Stimulated activated CD8-positive, alpha-beta memory T cell treated with anti-CD3 and anti-CD28 coated beads, Interleukin-7, amount 100 ng/mL, for 1 hour (primary cell): ENCODE data around the gene PLBD2.

ENCODE experiments used
- DNase-seq, 2 donors: peaks; one replicate each; pipeline ENCODE4 v3.0.0-alpha.2; 2020; ENCODE audit warnings: low read depth in 2 of 2

The PLBD2 gene

DNA sequence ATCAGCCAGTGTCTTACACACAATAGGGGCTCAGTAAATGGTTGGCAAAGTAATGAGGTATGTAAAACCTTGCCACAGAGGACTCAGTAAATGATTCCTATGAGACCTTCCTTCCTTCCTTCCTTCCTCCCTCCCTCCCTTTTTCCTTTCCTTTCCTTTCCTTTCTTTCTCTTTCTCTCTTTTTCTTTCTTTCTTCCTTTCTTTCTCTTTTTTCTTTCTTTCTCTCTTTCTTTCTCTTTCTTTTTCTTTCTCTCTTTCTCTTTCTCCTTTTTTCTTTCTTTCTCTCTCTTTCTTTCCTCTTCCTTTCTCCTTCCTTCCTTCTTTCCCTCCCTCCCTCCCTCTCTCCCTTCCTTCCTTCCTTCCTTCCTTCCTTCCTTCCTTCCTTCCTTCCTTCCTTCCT, 37.8 kb downstream of the PLBD2 start:
- no peak for DNase-seq

- DNase-seq, result no peak
These were observed 38.6 kb downstream of the PLBD2 start for GRCh38 chr12:113396828-113397496.

DNA sequence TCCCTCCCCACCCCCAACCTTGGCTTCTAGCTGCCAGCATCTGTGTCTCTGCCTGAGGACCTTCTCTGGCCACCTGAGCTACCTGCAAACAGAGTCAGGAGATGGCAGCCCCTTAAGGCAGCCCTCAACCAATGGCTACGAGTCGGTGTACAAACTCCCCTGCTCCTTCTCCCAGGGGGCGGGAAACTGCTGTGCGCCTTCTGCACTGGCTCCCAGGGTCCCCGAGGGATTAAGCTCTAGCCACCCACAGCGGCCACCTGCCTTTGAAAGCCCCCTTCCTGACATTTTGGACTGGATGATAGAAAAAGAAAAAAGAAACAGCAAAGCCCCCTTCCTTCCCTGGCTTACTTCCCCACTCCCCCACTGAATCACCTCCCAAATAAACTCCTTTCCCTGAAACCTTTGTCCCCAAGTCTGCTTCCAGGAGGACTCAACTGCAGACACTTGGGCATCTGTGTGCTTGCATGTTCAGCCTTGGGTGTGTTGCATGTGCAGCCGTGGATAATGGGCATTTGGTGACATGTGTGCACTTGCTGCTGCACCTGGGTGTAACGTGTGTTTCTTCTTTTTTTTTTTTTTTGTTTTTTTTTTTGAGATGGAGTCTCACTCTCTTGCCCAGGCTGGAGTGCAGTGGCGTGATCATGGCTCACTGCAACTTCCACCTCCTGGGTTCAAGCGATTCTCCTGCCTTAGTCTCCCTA, 39.3 kb downstream of the PLBD2 start:
- DNase-seq, result no peak

- no peak for DNase-seq
These were observed 40.2 kb downstream of the PLBD2 start for GRCh38 chr12:113398346-113399290.

GRCh38 chr12:113399490-113399889, 41.1 kb downstream of the PLBD2 start:
- no peak for DNase-seq

DNA sequence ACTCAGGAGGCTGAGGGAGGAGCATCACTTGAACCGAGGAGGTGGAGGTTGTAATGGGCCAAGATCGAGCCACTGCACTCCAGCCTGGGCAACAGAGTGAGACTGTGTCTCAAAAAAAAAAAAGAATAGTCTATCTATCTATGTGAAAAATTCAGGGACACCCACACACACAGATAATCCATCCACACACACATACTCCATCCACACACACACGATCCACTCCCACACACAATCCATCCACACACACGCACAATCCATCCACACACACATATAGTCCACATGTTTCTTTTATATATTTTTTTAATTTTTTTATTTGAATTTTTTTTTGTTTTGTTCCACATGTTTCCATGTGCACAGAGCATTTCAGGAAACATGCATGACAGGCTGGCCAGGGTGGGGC, 42.0 kb downstream of the PLBD2 start:
- no peak for DNase-seq

- no peak for DNase-seq
These were observed 42.9 kb downstream of the PLBD2 start for GRCh38 chr12:113401066-113402000.

- no peak for DNase-seq
These were observed 44.3 kb downstream of the PLBD2 start for GRCh38 chr12:113402586-113403260.

DNA sequence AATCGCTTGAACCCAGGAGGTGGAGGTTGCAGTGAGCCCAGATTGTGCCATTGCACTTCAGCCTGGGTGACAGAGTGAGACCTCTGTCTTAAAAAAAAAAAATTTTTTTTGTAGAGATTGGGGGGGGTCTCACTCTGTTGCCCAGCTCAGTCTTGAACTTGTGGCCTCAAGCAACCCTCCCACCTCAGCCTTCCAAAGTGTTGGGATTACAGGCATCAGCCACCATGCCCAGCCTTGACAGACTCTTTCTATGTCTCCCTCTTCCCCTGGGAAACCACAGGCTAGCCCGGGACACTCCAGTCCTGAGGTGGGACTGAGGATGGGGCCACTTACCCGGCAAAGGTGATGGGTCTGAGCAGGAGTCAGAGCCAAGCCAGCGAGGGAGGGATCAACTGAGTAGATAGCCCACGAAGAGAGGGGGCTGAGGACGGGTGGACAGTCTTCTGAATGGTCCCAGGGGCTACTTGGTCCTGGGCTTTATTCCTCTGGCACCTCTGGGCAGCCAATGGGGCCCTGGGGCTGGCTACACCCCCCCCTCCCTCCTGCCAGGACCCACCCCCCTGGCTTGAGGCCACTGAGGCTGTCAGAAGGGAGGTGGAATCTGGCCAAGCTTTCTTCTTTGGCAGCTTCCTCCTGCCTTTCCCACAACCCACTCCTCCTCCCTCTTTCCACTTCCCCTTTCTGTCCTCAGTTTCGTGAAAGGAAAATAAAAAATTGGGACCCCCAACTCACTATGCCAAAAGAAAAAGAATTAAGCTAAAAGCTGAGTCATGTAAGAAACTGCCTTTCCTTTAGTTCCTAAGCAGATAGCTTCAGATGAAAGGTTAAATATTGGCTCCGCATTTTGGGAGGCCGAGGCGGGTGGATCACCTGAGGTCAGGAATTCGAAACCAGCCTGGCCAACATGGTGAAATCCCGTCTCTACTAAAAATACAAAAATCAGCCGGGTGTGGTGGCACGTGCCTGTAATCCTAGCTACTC, 45.3 kb downstream of the PLBD2 start, which contains the start of gene SDS:
SDS (minus strand) TSS at position 453 of the 981 bp plus-strand sequence. CDS start 4,179 bp downstream, outside the sequence.
- DNase-seq, result no peak

- no peak for DNase-seq
These were observed 47.3 kb downstream of the PLBD2 start for GRCh38 chr12:113405694-113406093.

DNA sequence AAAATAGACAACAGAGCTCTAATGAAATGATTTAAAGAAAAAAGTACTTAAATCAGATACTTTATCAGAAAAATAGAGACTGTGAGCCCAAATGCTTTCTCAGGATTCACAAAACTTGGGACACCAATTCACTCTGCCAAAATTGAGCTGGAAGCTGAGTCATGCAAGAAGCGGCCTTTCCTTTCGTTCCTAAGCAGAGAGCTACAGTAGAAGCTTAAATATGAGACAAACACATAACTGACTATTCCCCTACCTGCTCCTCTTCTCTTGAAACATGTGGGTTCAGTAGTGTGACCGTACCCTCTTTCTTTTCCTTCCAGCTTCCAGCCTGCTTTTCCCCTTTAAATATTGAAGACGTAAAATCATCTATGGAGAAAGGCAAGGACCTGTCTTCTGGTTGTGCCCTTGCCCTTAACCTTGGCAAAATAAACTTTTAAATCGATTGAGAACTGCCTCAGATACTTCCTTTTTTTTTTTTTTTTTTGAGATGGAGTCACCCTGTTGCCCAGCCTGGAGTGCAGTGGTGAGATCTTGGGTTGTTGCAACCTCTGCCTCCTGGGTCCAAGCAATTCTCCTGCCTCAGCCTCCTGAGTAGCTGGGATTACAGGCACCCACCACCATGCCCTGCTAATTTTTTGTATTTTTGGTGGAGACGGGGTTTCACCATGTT, 49.7 kb downstream of the PLBD2 start:
- no peak for DNase-seq

- DNase-seq, result no peak
These were observed 50.4 kb downstream of the PLBD2 start for GRCh38 chr12:113408756-113409298.

- no peak for DNase-seq
These were observed 51.2 kb downstream of the PLBD2 start for GRCh38 chr12:113409462-113410124.

- no peak for DNase-seq
These were observed 55.1 kb downstream of the PLBD2 start for GRCh38 chr12:113413488-113413939.

- DNase-seq, result no peak
These were observed 56.2 kb downstream of the PLBD2 start for GRCh38 chr12:113414519-113415038.

- no peak for DNase-seq
These were observed 57.8 kb downstream of the PLBD2 start for GRCh38 chr12:113416091-113416754.
